ENCODE measurements around the gene NUDT16L1.

NUDT16L1 gene

GRCh38 chr16:4663777-4664465 is 29.4 kb upstream of the NUDT16L1 start:
- DNase-seq (ENCODE audit: low read depth in 1 of 2, low spot score in 1 of 2) = no peak

- DNase-seq (ENCODE audit: low read depth in 1 of 2, low spot score in 1 of 2) = no peak
Measured at GRCh38 chr16:4664538-4665418, 28.6 kb upstream of the NUDT16L1 start.

- no peak for DNase-seq (ENCODE audit: low read depth in 1 of 2, low spot score in 1 of 2)
Measured at GRCh38 chr16:4666537-4667202, 26.7 kb upstream of the NUDT16L1 start.

GRCh38 chr16:4667203-4667963 is 26.0 kb upstream of the NUDT16L1 start:
- no peak for DNase-seq (ENCODE audit: low read depth in 1 of 2, low spot score in 1 of 2)

GRCh38 chr16:4668313-4668960 is 24.9 kb upstream of the NUDT16L1 start:
- DNase-seq (ENCODE audit: low read depth in 1 of 2, low spot score in 1 of 2) = no peak

- no peak for DNase-seq (ENCODE audit: low read depth in 1 of 2, low spot score in 1 of 2)
Measured at GRCh38 chr16:4673387-4674046, 19.8 kb upstream of the NUDT16L1 start.

GRCh38 chr16:4674926-4675530 is 18.3 kb upstream of the NUDT16L1 start:
- no peak for DNase-seq (ENCODE audit: low read depth in 1 of 2, low spot score in 1 of 2)

GRCh38 chr16:4675864-4676786 is 17.2 kb upstream of the NUDT16L1 start:
- peak in 1 of 2 donors; percentile 41 for DNase-seq (ENCODE audit: low read depth in 1 of 2, low spot score in 1 of 2)

- DNase-seq (ENCODE audit: low read depth in 1 of 2, low spot score in 1 of 2) = no peak
Measured at GRCh38 chr16:4676831-4677230, 16.5 kb upstream of the NUDT16L1 start.

GRCh38 chr16:4677390-4677789 is 16.0 kb upstream of the NUDT16L1 start:
- no peak for DNase-seq (ENCODE audit: low read depth in 1 of 2, low spot score in 1 of 2)

GRCh38 chr16:4677994-4678393 is 15.4 kb upstream of the NUDT16L1 start:
- no peak for DNase-seq (ENCODE audit: low read depth in 1 of 2, low spot score in 1 of 2)

GRCh38 chr16:4678596-4678995 is 14.8 kb upstream of the NUDT16L1 start:
- no peak for DNase-seq (ENCODE audit: low read depth in 1 of 2, low spot score in 1 of 2)

- no peak for DNase-seq (ENCODE audit: low read depth in 1 of 2, low spot score in 1 of 2)
Measured at GRCh38 chr16:4679156-4679849, 14.1 kb upstream of the NUDT16L1 start.

GRCh38 chr16:4679850-4680636 is 13.3 kb upstream of the NUDT16L1 start:
- no peak for DNase-seq (ENCODE audit: low read depth in 1 of 2, low spot score in 1 of 2)

- no peak for DNase-seq (ENCODE audit: low read depth in 1 of 2, low spot score in 1 of 2)
Measured at GRCh38 chr16:4680673-4681470, 12.5 kb upstream of the NUDT16L1 start.

GRCh38 chr16:4681471-4682083 is 11.8 kb upstream of the NUDT16L1 start:
- DNase-seq (ENCODE audit: low read depth in 1 of 2, low spot score in 1 of 2) = no peak

Measured in stimulated activated CD4-positive, alpha-beta T cell treated with anti-CD3 and anti-CD28 coated beads, Interleukin-15, amount 100 ng/mL, for 1 hour (primary cell).